ENCODE measurements around the gene ACP7. TPM values are rescaled to one million over a fixed set of nuclear protein-coding genes. Genes with fewer than 3 reads are reported as not detected.

ACP7 gene
- total RNA-seq, 1 donor from 2014 or later = not detected

DNA sequence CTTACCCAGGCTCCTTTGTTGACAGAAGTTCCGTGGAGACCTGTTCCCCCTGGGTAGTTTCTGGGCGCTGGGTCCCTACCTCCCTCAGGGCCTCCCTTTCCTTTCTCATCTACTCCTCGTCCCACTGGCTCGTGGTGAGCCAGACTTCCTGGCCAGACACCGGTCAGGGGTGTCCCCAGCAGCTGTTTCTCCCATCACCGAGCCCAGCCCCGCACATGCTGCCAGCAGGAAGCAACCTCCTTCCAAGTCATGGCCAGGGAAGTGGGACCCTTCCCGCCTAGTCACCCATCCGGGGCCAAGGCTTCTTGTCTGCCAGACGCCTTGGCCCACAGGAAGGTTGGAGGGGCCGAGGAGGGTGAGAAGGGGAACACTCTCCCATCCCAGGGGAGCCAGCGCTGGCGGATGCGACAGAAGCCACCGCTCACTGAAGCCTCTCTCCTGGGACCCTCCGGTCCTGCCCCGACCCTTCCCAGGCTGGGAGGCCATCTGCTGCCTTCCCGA is 47.1 kb downstream of the ACP7 start:
- Histone ChIP-seq H3K4me1 (peaks cover 75% of the 10 kb centered on the region), H3K4me3 (peak overlapping the region; percentile 19), H3K9me3 (replicated peaks) (no peaks in the 10 kb centered on the region), H3K27me3 (ENCODE audit: low read depth) (no peaks in the 10 kb centered on the region), H3K36me3 (no peaks in the 10 kb centered on the region), H3K27ac (replicated peaks) (peak overlapping the region; percentile 54)
- TF ChIP-seq, protein P1, sequence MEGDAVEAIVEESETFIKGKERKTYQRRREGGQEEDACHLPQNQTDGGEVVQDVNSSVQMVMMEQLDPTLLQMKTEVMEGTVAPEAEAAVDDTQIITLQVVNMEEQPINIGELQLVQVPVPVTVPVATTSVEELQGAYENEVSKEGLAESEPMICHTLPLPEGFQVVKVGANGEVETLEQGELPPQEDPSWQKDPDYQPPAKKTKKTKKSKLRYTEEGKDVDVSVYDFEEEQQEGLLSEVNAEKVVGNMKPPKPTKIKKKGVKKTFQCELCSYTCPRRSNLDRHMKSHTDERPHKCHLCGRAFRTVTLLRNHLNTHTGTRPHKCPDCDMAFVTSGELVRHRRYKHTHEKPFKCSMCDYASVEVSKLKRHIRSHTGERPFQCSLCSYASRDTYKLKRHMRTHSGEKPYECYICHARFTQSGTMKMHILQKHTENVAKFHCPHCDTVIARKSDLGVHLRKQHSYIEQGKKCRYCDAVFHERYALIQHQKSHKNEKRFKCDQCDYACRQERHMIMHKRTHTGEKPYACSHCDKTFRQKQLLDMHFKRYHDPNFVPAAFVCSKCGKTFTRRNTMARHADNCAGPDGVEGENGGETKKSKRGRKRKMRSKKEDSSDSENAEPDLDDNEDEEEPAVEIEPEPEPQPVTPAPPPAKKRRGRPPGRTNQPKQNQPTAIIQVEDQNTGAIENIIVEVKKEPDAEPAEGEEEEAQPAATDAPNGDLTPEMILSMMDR (IDR thresholded peaks at IDR 0.05; ENCODE audit: borderline replicate concordance) = no peak
- DNase-seq = peak; percentile 71
- intact Hi-C loops (cut with micrococcal nuclease) = no loop called here

DNA sequence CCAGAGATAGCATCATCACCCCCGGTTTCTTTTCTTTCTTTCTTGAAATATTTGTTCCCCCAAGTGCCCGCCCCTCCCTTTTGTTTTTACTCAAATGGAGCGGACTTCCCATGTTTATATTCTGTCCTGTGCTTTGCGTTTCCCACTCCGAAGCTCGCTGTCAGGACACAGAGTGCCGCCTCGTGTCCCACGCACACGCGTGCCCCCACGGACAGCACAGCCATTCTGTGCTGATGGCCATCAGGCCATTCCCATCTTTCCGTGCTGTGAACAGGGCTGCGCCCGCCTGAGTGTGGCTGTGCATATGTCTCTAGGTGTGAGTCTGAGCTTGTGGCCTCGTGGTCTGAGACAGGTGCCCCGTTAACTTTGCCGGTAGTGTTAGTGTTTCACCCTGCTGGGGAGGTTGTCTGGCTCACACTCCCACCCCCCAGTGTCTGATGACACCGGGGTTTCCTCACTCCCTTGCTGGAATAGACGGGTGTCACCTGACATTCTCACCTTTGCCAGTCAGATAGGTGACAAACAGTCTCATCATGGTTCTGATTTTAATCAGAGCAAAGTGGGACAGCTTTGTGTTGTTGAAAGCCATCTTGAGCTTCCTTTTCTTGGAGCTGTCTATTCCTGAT is 48.3 kb downstream of the ACP7 start:
- Histone ChIP-seq H3K9me3 (replicated peaks) (no peaks in the 10 kb centered on the region), H3K27ac (replicated peaks) (no peak overlapping the region), H3K4me3 (no peak overlapping the region), H3K36me3 (no peaks in the 10 kb centered on the region), H3K4me1 (peaks cover 71% of the 10 kb centered on the region), H3K27me3 (ENCODE audit: low read depth) (no peaks in the 10 kb centered on the region)
- DNase-seq = no peak
- intact Hi-C loops (cut with micrococcal nuclease) = no loop called here
- TF ChIP-seq, protein P1 (IDR thresholded peaks at IDR 0.05; ENCODE audit: borderline replicate concordance) = no peak

DNA sequence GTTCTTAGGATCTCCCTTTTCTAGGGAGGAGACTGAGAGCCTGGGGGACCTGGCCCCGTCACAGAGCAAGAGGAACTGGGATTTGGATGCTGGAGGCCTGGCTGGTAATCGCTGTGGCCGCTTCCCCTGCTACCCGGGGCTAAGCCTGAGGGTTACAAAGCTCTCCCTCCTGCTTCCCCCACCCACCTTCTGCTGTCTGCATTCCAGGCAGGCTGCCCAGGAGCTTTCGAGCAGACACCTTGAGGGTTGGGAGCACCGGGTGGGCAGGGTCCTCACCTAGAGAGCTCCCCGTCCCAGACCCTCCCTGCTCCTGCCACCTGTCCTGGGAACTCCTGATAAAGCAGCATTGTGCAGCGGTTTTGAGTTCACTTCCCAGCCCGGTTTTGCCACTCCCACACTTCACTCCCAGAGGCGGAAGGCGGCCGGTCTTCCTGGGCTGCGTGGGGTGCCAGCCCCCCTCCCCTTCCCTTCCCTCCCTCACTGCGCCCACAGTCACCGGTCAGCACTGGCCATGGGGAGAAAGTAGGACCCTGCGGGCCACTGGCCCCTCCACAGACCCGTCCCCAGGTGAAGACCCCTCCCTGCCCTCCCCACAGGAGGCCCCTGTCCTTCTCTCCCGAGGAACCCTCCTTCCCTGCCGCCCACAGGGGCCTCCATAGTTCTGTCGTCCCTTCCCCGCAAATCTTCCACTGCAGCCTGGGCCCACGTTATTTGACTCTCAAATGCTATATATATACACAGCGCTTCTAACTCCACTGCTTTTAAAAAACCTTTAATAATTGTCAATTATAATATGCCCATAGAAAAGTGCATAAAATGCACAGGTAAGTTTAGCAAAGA is 49.5 kb downstream of the ACP7 start:
- intact Hi-C loops (cut with micrococcal nuclease) = no loop called here

DNA sequence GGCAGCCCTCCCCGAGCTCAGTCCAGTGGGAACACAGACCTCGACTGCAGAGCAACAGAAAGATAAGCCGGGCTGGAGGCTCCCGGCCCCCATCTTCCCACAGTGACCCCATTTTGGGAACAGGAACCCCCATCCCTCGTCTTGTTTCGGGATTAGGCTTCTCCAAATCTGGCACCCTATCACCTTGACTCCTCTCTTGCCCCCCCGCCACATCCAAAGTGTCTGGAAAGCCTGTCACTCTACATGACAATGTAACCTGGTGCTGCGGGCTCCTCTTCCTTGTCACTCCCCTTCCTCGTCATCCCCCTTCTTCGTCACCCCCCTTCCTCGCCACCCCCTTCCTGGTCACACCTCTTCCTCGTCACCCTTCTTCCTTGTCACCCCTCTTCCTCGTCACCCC is 51.5 kb downstream of the ACP7 start:
- Histone ChIP-seq H3K9me3 (replicated peaks) (no peaks in the 10 kb centered on the region), H3K27me3 (ENCODE audit: low read depth) (no peaks in the 10 kb centered on the region), H3K27ac (replicated peaks) (no peak overlapping the region), H3K4me3 (no peak overlapping the region), H3K36me3 (no peaks in the 10 kb centered on the region), H3K4me1 (peaks cover 69% of the 10 kb centered on the region)
- no peak for DNase-seq
- TF ChIP-seq, protein P1 (IDR thresholded peaks at IDR 0.05; ENCODE audit: borderline replicate concordance) = no peak
- intact Hi-C loops (cut with micrococcal nuclease) = no loop called here

More for the DNA sequence above, 49.5 kb downstream of the ACP7 start:
- TF ChIP-seq, protein P1 (IDR thresholded peaks at IDR 0.05; ENCODE audit: borderline replicate concordance) = no peak
- DNase-seq = no peak
- H3K9me3 ChIP-seq (replicated peaks) = no peaks in the 10 kb centered on the region
- H3K27ac ChIP-seq (replicated peaks) = peak overlapping the region; percentile 11
- H3K36me3 ChIP-seq = no peaks in the 10 kb centered on the region
- peaks cover 65% of the 10 kb centered on the region for H3K4me1 ChIP-seq
- H3K27me3 ChIP-seq (ENCODE audit: low read depth) = no peaks in the 10 kb centered on the region
- H3K4me3 ChIP-seq = no peak overlapping the region

DNA sequence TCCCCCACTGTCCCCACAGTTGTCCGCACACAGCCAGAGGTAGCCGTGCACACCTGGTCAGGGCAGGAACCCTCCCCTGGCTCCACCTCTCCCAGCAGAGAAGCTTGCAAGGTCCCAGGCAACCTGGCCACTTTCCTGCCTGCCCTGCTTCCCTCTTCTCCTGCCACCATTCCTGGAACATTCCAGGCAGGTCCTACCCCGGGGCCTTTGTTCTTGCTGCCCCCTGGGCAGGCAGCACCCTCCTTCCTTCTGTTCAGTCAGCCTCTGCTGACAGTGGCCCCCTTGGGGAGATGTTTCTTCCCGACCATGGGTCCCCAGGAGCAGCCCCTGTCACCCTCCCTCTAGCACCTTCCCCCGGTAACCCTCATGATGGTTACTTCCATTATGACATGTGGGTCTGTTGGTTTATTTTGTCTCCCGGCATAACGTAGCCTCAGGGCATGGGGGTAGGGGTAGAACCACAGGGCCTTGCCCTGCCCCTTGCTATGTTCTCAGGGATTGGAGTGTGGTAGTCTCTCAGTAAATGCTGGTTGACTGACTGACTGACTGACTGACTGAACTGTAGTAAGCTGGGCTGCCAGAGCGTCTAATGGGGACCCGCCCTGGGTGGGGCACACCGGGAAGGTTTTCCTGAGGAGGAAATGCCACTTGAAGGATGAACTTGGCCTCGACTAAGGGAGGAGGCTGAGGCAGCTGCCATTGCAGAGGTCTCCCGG is 52.2 kb downstream of the ACP7 start:
- Histone ChIP-seq H3K27ac (replicated peaks) (peak overlapping the region; percentile 12), H3K36me3 (no peaks in the 10 kb centered on the region), H3K4me3 (no peak overlapping the region), H3K27me3 (ENCODE audit: low read depth) (no peaks in the 10 kb centered on the region), H3K4me1 (peaks cover 64% of the 10 kb centered on the region), H3K9me3 (replicated peaks) (no peaks in the 10 kb centered on the region)
- TF ChIP-seq, protein P1 (IDR thresholded peaks at IDR 0.05; ENCODE audit: borderline replicate concordance) = no peak
- DNase-seq = no peak
- intact Hi-C loops (cut with micrococcal nuclease) = no loop called here
